ENCODE results near the gene ECHS1.
A peak's percentile ranks its signal among the peaks of the same experiment; 100 is the strongest.
"Not testable (repeated sequence)": the region's sequence is repeated elsewhere in the genome, so short reads cannot be mapped to it uniquely, and the experiment has no call there.

Gene ECHS1

DNA sequence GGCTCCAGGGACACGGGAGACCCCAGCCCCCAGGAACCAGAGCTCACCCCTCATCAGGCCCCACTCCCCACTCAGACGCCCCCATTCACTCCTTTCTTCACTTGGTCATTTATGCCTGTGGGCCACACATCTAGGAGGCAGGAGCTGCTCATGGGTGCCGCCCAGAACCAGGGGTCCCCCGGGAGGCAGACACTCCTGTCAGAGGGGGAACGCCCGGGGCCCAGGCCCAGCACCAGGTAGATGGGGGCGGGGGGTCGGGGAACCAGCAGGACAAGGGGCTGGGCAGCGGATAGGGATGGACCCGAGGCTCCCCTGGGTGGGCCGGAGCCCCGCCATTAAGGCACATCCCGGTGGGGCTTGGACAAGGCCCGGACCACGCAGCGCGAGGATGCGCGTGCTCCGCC lies 48.3 kb downstream of the ECHS1 start:
- DNase-seq (ENCODE audit: low read depth in 2 of 2), result no peak

DNA sequence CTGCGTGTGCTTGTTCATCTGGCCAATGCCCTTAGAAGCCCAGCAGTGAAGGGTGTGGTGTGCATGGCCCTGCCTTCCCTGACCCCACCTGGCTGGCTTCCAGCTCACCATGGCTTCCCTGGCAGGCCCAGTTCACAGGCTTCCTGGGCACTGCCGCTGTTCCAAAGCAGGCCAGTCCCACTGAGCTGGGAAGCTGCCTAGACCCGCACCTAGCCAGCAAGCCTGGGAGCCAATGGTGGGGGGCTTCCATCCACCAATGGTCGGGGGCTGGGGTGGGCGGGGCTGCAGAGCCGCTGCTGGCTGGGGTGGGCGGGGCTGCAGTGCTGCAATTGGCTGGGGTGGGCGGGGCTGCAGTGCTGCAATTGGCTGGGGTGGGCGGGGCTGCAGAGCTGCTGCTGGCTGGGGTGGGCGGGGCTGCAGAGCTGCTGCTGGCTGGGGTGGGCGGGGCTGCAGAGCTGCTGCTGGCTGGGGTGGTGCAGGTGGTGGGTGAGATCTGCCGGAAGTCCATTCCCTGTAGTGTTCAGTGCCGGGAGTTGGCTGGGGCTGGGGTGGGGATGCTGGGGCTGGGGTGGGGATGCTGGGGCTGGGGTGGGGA lies 48.9 kb downstream of the ECHS1 start:
- DNase-seq (ENCODE audit: low read depth in 2 of 2), result peak; percentile 30 to 50

DNA sequence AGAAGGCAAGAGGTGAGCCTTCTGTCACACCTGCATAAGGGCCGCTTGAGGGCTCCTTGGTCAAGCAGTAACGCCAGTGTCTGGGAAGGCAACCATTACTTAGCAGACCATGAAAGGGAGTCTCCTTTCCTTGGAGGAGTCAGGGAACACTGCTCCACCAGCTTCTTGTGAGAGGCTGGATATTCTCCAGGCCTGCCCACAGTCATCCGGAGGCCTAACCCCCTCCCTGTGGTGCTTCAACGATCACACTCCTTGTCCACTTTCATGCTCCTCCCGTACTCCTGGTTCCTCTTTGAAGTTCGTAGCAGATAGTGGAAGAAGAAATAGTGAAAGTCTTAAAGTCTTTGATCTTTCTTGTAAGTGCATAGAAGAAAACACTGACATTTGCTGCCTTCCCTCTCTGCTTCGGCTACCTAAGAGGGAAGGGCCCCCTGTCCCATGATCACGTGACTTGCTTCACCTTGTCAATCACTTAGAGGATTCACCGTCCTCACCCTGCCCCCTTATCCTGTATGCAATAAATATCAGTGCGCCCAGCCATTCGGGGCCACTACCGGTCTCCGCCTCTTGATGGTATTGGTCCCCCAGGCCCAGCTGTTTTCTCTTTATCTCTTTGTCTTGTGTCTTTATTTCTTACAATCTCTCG lies 51.0 kb downstream of the ECHS1 start:
- not testable (repeated sequence) for DNase-seq (ENCODE audit: low read depth in 2 of 2)

DNA sequence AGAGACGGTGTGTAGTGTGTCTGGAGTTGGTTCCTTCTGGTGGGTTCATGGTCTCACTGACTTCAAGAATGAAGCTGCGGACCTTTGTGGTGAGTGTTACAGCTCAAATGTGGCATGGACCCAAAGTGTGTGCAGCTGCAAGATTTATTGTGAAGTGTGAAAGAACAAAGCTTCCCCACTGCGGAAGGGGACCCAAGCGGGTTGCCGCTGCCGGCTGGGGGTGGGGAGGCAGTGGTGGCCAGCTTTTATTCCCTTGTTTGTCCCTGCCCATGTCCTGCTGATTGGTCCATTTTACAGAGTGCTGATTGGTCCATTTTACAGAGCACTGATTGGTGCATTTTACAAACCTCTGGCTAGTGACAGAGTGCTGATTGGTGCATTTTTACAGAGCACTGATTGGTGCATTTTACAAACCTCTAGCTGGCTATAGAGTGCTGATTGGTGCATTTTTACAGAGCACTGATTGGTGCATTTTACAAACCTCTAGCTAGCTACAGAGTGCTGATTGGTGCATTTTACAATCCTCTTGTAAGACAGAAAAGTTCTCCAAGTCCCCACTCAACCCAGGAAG lies 52.2 kb downstream of the ECHS1 start:
- DNase-seq (ENCODE audit: low read depth in 2 of 2), result not testable (repeated sequence)

DNA sequence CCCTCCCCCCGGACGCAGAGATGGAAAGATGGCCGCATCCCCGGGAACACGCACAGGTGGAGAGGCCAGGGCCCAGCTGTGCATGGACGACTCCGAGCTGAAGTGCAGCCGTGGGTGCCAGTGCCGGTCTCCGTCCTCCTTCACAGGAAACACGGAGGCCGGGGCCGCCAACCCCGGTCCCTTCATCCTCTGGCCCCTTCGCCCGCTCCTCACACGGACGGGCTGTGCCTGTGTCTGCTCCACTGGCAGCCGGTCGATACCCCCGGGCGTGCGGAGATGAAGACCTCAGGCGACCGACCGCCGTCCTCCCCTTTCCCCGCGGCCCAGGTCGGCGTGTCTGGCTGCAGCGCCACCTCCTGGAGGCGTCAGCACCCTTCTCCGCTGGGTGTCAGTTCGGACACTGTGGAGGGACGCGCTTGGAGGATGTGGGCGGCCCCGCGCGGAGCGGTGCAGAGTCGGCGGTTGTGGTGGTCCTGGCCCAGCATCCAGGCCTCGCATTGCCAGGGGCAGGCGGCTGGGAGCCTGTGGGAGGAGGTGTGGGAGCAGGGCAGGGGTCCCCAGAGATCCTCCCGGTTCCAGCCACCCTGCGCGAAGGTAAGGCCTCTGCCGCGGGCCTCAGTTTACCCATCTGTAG lies 54.5 kb downstream of the ECHS1 start:
- peak in 1 of 2 donors; percentile 46 for DNase-seq (ENCODE audit: low read depth in 2 of 2)

DNA sequence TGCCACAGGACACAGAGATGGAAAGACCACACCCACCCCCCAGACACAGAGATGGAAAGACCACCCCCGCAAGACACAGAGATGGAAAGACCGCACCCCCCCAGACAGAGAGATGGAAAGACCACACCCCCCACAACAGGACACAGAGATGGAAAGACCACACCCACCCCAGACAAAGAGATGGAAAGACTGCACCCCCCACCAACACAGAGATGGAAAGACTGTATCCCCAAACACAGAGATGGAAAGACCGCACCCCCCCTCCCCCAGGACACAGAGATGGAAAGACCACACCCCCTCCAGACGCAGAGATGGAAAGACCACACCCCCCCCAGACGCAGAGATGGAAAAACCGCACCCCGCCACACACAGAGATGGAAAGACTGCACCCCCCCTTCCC lies 56.4 kb downstream of the ECHS1 start:
- DNase-seq (ENCODE audit: low read depth in 2 of 2), result no peak

DNA sequence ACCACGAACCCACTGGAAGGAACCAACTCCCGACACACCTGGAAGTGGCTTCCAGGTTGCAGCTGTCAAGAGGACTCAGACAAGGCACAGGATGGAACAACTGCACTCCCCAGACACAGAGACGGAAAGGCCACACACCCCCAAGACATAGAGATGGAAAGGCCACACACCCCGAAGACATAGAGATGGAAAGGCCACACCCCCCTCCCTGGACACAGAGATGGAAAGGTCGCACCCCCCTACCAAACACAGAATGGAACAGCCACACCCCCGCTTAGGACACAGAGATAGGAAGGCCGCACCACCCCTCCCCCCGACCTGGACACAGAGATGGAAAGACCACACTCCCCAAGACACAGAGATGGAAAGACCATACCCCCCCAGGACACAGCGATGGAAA lies 56.9 kb downstream of the ECHS1 start:
- no peak for DNase-seq (ENCODE audit: low read depth in 2 of 2)

DNA sequence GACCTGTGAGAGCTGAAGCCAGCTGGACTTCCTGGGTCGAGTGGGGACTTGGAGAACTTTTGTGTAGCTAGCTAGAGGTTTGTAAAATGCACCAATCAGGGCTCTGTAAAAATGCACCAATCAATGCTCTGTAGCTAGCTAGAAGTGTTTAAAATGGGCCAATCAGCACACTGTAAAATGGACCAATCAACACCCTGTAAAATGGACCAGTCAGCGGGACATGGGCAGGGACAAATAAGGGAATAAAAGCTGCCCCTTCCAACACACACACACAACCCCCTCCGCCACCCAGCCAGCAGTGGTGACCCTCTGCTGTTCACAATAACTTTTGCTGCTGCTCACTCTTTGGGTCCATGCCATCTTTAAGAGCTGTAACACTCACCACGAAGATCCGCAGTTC lies 57.3 kb downstream of the ECHS1 start:
- no peak for DNase-seq (ENCODE audit: low read depth in 2 of 2)

DNA sequence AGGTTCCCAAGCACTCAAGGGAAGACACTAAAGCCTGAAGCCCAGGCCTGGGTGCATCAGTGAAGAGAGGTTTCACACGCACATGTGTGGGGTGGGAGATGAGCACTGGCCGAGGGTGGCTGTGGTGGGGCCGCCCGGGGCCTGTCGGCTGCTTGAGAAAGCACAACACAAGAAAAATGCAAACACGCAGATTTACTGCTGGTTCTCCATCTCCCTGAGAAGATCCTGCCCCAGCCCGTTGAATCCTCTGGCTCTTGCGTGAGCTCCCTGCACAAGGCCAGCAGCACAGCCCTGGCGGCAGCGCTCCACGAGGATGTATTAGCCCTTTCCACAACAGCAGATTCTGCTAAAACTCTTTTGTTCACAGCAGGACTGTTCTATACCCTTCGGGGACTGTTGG lies 58.2 kb downstream of the ECHS1 start:
- no peak for DNase-seq (ENCODE audit: low read depth in 2 of 2)

DNA sequence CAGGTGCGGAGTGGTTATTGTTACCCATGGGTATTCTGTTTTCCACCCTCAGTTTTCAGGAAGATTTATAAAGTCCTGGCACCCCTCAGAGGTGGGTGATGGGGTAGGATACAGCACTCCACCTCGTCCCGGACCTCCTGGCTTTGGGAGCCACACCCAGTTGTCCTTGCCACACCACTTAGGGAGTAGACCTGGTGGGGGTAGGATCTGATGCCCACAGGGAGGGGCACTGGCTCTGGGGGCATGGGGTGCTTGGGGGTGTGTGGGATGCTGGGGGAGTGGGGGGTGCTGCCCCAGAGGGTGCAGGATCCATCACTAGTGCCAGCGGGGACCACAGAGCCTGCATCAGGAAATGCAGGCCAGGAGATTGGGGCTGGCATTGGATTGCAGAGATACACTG lies 60.0 kb downstream of the ECHS1 start:
- DNase-seq (ENCODE audit: low read depth in 2 of 2), result no peak

DNA sequence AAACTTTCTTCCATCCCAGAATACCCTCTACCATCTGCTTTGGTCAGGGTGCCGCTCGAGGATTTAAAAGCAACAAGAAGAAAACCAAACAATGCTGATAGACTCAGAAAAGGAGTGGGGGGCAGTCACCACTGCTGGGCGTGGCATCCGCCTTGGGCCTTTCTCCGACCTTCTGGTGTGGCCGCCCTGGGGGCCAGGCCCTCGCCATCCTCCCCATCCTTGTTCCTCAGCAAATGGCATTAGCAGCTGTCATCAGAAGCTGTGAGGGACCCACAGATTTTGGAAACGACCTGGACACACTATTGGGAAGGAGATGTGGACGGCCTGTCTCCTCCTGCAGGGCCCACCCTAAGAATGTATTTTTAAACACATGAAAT lies 60.4 kb downstream of the ECHS1 start:
- DNase-seq (ENCODE audit: low read depth in 2 of 2), result no peak

All from stimulated activated CD8-positive, alpha-beta memory T cell treated with anti-CD3 and anti-CD28 coated beads, Interleukin-7, amount 100 ng/mL, for 4 hours (primary cell).